K562 treated with DMSO at 1 percent for 48 hours (cell line): Measurements from ENCODE around the gene DNAH7. TPM values are rescaled to one million over a fixed set of nuclear protein-coding genes. Genes with fewer than 3 reads are reported as not detected.

Experiments used
- total RNA-seq: library from RNA; unstranded; fragments of 300-600 nt; gene quantifications from 2 replicates; pipeline ENCODE4 v1.2.3, GENCODE V29; 2022; ENCODE audit warnings: low replicate concordance; ENCODE audit errors: extremely low read depth

The DNAH7 gene
- not detected in 2 replicates for total RNA-seq

DNA sequence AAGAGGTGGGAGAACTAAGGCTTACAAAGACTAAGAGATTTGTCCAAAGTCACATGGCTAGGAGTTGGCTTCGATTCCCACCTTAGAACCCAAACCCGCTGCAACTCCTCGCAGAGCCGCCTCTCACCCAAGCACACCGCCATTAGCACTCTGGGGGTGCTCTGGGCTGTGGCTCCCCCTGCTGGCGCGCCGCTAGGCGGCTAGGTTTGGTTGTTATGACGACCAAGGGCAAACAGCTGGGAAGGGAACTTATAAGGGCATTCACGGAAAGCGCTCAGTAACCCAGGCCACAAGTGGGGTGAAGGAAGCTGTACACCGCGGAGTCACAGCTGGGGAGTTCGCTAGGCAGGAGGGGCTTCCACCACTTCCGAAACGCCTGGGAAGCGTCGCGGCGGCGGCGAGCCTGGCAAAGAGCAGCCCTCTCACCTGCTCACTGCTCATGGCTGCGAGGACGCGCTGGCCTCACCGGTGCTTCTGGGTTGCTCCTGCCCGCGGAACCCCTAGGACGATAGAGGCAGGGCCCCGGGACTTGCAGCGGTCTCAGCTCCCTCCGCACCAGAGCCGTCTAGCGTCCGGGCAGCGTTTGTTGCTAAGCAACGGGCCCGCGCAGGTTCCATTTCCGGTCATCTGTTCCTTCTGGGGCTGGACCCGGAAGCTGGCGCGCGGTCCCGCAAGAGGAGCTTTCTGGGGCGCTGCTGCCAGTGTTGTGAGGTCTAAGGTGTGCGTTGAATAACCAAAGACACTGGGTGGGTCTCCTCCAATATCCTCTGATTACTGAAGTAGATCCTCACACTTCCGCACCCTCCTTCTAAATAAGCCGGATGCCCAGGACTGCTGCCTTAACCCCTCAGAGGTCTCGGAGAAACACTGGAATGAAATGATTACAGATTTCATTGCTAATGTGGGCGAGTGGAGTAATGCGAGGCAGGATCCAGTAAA, at the start of gene DNAH7:
Gene DNAH7 (minus strand): TSS at position 567 of the 939 bp plus-strand sequence. CDS start 126 bp downstream, at position 441.

Other genes starting within 250 kb of the DNAH7 start
- gene STK17B, start 102.7 kb upstream of the DNAH7 start, total RNA-seq = not detected in 2 replicates